Measurements from ENCODE around the gene CHTOP. TPM values are rescaled to one million over a fixed set of nuclear protein-coding genes. Genes with fewer than 3 reads are reported as not detected.
"Not testable (repeated sequence)": the region's sequence is repeated elsewhere in the genome, so short reads cannot be mapped to it uniquely, and the experiment has no call there.

The CHTOP gene
- polyA plus RNA-seq, 1 donor from 2014 or later, result 159 TPM

DNA sequence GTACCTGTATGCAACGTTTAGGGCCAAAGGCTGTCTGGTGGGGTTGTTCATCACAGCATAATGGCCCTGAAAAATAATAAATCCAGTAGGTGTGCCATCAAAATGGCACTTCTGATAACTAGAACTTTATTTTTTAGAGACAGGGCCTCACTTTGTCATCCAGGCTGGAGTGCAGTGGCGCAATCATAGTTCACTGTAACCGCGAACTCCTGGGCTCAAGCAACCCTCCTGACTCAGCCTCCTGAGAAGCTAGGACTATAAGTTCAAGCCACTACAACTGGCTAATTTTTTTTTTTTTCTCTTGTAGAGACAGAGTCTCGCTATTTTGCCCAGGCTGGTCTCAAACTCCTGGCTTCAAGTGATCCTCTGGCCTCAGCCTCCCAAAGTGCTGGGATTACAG, 29.3 kb downstream of the CHTOP start:
- H3K4me3 ChIP-seq (ENCODE audit: low read length), result no peak overlapping the region
- peaks cover 19% of the 10 kb centered on the region for H3K79me2 ChIP-seq (replicated peaks; ENCODE audit: insufficient read depth, low read length)
- no peak overlapping the region for H3K9ac ChIP-seq (ENCODE audit: low read length)
- H3K27me3 ChIP-seq (ENCODE audit: insufficient read depth, low read depth, low read length), result no peaks in the 10 kb centered on the region
- TF ChIP-seq EZH2 (IDR thresholded peaks at IDR 0.05; ENCODE audit: borderline replicate concordance, insufficient read depth, low read length, poor library complexity, severe bottlenecking), result no peak
- TF ChIP-seq MXI1 (conservative IDR thresholded peaks at IDR 0.05; ENCODE audit: poor library complexity, severe bottlenecking), result no peak
- H2AFZ ChIP-seq (ENCODE audit: low read depth, low read length), result no peak overlapping the region
- peaks cover 10% of the 10 kb centered on the region for H3K36me3 ChIP-seq (ENCODE audit: insufficient read depth, low read length)
- no peak overlapping the region for H3K27ac ChIP-seq (ENCODE audit: low read length)
- no peaks in the 10 kb centered on the region for H4K20me1 ChIP-seq (ENCODE audit: insufficient read depth)
- no peaks in the 10 kb centered on the region for H3K9me3 ChIP-seq (ENCODE audit: low read length)
- no peak overlapping the region for H3K4me2 ChIP-seq (ENCODE audit: low read length)
- H3K9me2 ChIP-seq (ENCODE audit: insufficient read depth, low read length), result no peaks in the 10 kb centered on the region
- peaks cover 3% of the 10 kb centered on the region for H3F3A ChIP-seq (ENCODE audit: insufficient read depth, low read length, poor library complexity, severe bottlenecking)

DNA sequence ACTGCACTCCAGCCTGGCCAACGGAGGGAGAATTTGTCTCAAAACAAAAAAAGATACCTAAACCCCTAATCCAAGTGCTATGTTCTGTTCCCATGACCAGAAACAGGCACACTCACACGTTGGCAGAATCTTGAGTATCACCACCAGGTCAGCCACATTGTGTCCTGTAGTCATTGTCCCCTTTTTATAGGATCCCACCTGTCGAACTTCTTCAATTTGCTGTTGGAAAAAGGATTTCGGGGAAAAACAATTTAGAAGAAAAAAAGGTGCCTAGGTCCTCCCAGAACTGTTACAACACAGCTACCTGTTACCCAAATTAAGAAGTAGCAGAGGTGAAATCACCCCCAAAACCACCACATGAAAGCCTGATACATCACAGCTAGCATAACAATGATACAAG, 33.6 kb downstream of the CHTOP start:
- peaks cover 20% of the 10 kb centered on the region for H3K36me3 ChIP-seq (ENCODE audit: insufficient read depth, low read length)
- no peak overlapping the region for H3K9ac ChIP-seq (ENCODE audit: low read length)
- no peaks in the 10 kb centered on the region for H3K27me3 ChIP-seq (ENCODE audit: insufficient read depth, low read depth, low read length)
- no peak overlapping the region for H3K27ac ChIP-seq (ENCODE audit: low read length)
- H3K4me3 ChIP-seq (ENCODE audit: low read length), result no peak overlapping the region
- no peaks in the 10 kb centered on the region for H4K20me1 ChIP-seq (ENCODE audit: insufficient read depth)
- no peaks in the 10 kb centered on the region for H3K9me3 ChIP-seq (ENCODE audit: low read length)
- H3K79me2 ChIP-seq (replicated peaks; ENCODE audit: insufficient read depth, low read length), result peaks cover 30% of the 10 kb centered on the region
- H3K4me2 ChIP-seq (ENCODE audit: low read length), result no peak overlapping the region
- H3K9me2 ChIP-seq (ENCODE audit: insufficient read depth, low read length), result no peaks in the 10 kb centered on the region
- peaks cover 3% of the 10 kb centered on the region for H3F3A ChIP-seq (ENCODE audit: insufficient read depth, low read length, poor library complexity, severe bottlenecking)
- TF ChIP-seq MXI1 (conservative IDR thresholded peaks at IDR 0.05; ENCODE audit: poor library complexity, severe bottlenecking) (no peak), RAD21 (conservative IDR thresholded peaks at IDR 0.05) (no peak), TAF1 (IDR thresholded peaks at IDR 0.05; ENCODE audit: low read depth) (no peak)
- TF ChIP-seq, protein P1, sequence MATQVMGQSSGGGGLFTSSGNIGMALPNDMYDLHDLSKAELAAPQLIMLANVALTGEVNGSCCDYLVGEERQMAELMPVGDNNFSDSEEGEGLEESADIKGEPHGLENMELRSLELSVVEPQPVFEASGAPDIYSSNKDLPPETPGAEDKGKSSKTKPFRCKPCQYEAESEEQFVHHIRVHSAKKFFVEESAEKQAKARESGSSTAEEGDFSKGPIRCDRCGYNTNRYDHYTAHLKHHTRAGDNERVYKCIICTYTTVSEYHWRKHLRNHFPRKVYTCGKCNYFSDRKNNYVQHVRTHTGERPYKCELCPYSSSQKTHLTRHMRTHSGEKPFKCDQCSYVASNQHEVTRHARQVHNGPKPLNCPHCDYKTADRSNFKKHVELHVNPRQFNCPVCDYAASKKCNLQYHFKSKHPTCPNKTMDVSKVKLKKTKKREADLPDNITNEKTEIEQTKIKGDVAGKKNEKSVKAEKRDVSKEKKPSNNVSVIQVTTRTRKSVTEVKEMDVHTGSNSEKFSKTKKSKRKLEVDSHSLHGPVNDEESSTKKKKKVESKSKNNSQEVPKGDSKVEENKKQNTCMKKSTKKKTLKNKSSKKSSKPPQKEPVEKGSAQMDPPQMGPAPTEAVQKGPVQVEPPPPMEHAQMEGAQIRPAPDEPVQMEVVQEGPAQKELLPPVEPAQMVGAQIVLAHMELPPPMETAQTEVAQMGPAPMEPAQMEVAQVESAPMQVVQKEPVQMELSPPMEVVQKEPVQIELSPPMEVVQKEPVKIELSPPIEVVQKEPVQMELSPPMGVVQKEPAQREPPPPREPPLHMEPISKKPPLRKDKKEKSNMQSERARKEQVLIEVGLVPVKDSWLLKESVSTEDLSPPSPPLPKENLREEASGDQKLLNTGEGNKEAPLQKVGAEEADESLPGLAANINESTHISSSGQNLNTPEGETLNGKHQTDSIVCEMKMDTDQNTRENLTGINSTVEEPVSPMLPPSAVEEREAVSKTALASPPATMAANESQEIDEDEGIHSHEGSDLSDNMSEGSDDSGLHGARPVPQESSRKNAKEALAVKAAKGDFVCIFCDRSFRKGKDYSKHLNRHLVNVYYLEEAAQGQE (IDR thresholded peaks at IDR 0.05; ENCODE audit: borderline replicate concordance), result no peak
- no peak overlapping the region for H2AFZ ChIP-seq (ENCODE audit: low read depth, low read length)

DNA sequence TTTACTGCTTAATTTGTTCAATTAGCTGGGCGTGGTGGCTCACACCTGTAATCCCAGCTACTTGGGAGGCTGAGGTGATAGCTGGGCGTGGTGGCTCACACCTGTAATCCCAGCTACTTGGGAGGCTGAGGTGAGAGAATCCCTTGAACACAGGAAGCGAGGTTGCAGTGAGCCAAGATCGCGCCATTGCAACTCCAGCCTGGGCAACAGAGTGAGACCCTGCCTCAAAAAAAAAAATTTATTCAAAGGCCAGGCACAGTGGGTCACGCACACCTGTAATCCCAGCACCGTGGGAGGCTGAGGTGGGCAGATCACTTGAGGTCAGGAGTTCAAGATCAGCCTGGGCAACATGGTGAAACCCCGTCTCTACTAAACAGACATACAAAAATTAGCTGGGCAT, 34.8 kb downstream of the CHTOP start:
- Histone ChIP-seq H3K4me3 (ENCODE audit: low read length) (peak overlapping the region; percentile 85), H3K36me3 (ENCODE audit: insufficient read depth, low read length) (peaks cover 20% of the 10 kb centered on the region), H3K79me2 (replicated peaks; ENCODE audit: insufficient read depth, low read length) (peaks cover 30% of the 10 kb centered on the region)
- H3K9me3 ChIP-seq (ENCODE audit: low read length); H3K9ac ChIP-seq (ENCODE audit: low read length); H3K4me2 ChIP-seq (ENCODE audit: low read length); H3K27ac ChIP-seq (ENCODE audit: low read length); H3F3A ChIP-seq (ENCODE audit: insufficient read depth, low read length, poor library complexity, severe bottlenecking); H2AFZ ChIP-seq (ENCODE audit: low read depth, low read length); H3K9me2 ChIP-seq (ENCODE audit: insufficient read depth, low read length); H4K20me1 ChIP-seq (ENCODE audit: insufficient read depth); H3K27me3 ChIP-seq (ENCODE audit: insufficient read depth, low read depth, low read length): not testable (repeated sequence)

DNA sequence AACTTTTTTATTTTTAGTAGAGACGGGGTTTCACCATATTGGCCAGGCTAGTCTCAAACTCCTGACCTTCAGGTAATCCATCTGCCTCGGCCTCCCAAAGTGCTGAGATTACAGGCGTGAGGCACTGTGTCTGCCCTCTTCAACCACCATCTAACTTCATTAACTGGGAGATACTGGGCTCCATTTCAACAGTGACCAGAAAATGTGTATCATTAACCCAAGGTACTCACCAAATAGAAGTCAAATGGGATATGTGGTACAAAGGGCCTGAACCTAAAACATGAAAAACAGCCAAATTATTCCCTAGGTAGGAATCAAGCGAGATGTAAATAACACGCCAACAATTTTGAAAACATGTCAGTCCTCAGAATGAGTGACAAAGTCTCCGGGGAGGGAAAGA, 35.7 kb downstream of the CHTOP start:
- peak overlapping the region; percentile 99 for H3K4me2 ChIP-seq (ENCODE audit: low read length)
- H3K36me3 ChIP-seq (ENCODE audit: insufficient read depth, low read length), result peaks cover 20% of the 10 kb centered on the region
- no peaks in the 10 kb centered on the region for H3K9me3 ChIP-seq (ENCODE audit: low read length)
- no peaks in the 10 kb centered on the region for H3K9me2 ChIP-seq (ENCODE audit: insufficient read depth, low read length)
- H3K27me3 ChIP-seq (ENCODE audit: insufficient read depth, low read depth, low read length), result no peaks in the 10 kb centered on the region
- peak overlapping the region; percentile 89 for H3K27ac ChIP-seq (ENCODE audit: low read length)
- H3K79me2 ChIP-seq (replicated peaks; ENCODE audit: insufficient read depth, low read length), result peaks cover 30% of the 10 kb centered on the region
- H4K20me1 ChIP-seq (ENCODE audit: insufficient read depth), result no peaks in the 10 kb centered on the region
- no peak overlapping the region for H2AFZ ChIP-seq (ENCODE audit: low read depth, low read length)
- H3K9ac ChIP-seq (ENCODE audit: low read length), result peak overlapping the region; percentile 95
- no peaks in the 10 kb centered on the region for H3F3A ChIP-seq (ENCODE audit: insufficient read depth, low read length, poor library complexity, severe bottlenecking)
- H3K4me3 ChIP-seq (ENCODE audit: low read length), result peak overlapping the region; percentile 85
- TF ChIP-seq EP300 (conservative IDR thresholded peaks at IDR 0.05; ENCODE audit: poor library complexity, severe bottlenecking) (no peak), POLR2AphosphoS5 (IDR thresholded peaks at IDR 0.05) (no peak), EZH2 (IDR thresholded peaks at IDR 0.05; ENCODE audit: borderline replicate concordance, insufficient read depth, low read length, poor library complexity, severe bottlenecking) (no peak), SMC3 (conservative IDR thresholded peaks at IDR 0.05; ENCODE audit: poor library complexity) (no peak), RAD21 (conservative IDR thresholded peaks at IDR 0.05) (no peak), TAF1 (IDR thresholded peaks at IDR 0.05; ENCODE audit: low read depth) (no peak), MXI1 (conservative IDR thresholded peaks at IDR 0.05; ENCODE audit: poor library complexity, severe bottlenecking) (no peak)
- TF ChIP-seq, protein P1 (IDR thresholded peaks at IDR 0.05; ENCODE audit: borderline replicate concordance), result no peak
- TF ChIP-seq, protein P2, sequence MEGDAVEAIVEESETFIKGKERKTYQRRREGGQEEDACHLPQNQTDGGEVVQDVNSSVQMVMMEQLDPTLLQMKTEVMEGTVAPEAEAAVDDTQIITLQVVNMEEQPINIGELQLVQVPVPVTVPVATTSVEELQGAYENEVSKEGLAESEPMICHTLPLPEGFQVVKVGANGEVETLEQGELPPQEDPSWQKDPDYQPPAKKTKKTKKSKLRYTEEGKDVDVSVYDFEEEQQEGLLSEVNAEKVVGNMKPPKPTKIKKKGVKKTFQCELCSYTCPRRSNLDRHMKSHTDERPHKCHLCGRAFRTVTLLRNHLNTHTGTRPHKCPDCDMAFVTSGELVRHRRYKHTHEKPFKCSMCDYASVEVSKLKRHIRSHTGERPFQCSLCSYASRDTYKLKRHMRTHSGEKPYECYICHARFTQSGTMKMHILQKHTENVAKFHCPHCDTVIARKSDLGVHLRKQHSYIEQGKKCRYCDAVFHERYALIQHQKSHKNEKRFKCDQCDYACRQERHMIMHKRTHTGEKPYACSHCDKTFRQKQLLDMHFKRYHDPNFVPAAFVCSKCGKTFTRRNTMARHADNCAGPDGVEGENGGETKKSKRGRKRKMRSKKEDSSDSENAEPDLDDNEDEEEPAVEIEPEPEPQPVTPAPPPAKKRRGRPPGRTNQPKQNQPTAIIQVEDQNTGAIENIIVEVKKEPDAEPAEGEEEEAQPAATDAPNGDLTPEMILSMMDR (IDR thresholded peaks at IDR 0.05; ENCODE audit: poor library complexity, severe bottlenecking), result no peak
